DMS 273 (cell line): ENCODE results near the gene PRDM4.
"Not testable (repeated sequence)": the region's sequence is repeated elsewhere in the genome, so short reads cannot be mapped to it uniquely, and the experiment has no call there.

Experiments used
- DNase-seq: peaks from one replicate; lab custom pipeline; 2025; ENCODE audit not compliant: unreplicated experiment; lab: John Stamatoyannopoulos, UW

Gene PRDM4

DNA sequence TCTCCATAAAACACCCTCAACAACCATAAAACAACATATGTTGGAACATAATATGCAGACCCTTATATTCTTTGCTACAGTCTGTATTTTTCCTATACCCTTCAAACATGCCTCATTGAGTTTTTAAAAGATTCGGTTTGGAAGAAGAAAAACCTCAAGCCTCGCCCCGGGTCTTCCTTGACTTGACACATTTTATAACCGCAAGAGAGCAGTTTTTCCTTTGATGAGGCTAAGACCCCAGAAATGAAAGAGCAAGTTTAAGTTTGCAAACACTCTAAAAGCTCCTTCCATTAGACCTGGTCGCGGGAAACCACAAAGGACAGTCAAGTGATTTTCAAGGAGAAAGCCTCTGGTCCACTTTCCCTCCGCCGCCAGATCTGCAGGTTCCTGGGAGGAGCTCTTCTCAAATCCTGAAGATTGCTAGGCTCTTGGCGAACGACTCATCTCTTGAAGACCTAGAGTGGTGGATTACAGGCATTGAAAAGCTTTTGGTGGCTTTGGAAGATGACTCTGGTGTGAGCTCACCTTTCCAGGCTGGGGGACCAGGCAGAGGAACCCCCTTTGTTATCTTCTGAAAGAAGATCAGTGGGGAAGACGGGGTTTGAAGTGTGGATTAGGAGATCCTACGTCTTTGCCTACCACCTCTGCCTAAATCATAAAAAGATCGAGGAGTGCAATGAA lies 13.6 kb upstream of the PRDM4 start, which contains the start of gene ASCL4:
Gene ASCL4, plus strand, starts transcription at position 356 of the 681 bp plus-strand sequence. CDS start 515 bp downstream, outside the sequence.
- DNase-seq = peak; percentile 7

DNA sequence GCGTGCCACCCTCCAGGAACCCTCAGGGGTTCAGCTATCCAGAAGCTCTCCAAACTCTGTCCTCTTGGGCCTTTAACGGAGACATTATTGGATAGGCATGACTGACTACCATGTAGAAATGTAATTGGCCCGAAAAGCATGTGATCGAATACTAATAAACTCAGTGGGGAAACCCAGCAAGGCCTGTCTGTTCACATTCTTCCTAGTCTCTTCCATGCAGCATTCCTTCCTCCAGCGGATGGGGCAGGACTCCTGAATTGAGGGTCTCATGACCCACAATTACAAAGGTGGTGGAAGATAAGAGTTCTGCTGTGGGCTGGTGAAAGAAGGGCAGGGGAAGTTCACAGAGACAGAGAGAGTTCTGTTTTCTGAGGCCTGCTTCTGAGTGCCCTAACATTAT lies 6.5 kb upstream of the PRDM4 start:
- no peak for DNase-seq

DNA sequence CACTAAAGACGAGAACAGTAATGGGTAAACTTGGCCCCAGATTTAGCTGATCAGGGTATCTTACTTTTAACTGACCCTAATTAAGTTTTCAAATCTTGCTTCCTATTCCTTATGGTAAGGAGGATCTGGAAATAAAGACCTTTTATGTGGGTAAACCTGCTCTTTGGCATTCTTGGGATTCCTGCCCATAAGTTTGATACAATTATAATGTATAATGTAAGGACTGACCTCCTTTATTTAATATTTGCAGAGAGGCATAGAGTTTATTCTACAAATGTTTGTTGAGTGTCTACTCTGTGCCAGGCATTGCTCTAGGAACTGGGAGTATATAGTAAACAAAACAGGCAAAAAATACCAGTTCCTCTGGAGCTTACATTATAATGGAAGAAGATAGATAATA lies 4.4 kb upstream of the PRDM4 start:
- DNase-seq = no peak

DNA sequence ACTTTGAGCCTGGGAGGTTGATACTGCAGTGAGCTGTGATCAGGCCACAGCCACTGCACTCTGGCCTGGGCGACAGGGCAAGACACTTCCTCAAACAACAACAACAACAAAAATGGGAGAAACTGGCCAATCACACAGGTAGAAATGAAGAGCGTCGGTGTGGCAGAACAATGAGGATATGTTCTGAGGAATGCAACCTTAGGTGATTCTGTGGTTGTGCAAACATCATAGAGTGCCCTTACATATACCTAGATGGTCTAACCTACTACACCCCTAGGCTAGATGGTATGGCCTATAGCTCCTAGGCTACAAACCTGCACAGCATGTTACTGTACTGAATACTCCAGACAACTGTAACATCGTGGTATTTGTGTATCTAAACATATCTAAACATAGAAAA lies 3.7 kb upstream of the PRDM4 start:
- DNase-seq = no peak

DNA sequence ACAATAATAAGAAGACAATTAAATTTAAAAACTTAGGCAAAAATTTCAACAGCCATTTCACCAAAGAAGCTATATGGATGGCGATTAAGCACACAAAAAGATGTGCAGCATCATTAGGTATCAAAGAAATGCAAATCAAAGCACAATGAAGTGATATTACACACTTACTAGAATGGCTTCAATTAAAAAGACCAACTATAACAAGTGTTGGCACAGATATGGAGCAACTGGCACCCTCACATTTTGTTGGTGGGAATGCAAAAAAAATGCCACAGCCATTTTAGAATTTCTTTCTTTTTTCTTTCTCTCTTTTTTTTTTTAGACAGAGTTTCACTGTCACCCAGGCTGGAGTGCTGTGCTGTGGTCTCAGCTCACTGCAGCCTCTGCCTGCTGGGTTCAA lies 1.9 kb upstream of the PRDM4 start:
- no peak for DNase-seq

DNA sequence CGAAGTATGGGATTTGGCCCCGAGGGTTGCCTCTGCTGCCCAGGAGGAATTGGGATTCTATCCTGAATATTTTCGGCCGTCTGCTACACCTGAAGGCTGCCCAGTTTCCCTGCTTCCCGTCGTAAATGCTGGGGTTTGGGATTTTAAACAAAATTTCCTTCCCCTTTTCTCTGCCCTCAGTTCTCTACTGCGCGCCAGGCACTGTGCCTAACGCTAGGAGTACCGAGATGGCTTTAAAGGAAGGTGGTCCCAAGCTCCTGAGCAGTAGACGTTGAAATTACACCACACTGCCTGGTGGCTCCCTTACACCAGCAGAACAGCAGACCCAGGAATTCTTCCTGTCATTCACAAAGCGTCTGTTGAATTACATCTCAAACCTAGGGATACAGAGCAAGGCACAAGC lies 566 bp upstream of the PRDM4 start:
- peak; percentile 40 for DNase-seq

DNA sequence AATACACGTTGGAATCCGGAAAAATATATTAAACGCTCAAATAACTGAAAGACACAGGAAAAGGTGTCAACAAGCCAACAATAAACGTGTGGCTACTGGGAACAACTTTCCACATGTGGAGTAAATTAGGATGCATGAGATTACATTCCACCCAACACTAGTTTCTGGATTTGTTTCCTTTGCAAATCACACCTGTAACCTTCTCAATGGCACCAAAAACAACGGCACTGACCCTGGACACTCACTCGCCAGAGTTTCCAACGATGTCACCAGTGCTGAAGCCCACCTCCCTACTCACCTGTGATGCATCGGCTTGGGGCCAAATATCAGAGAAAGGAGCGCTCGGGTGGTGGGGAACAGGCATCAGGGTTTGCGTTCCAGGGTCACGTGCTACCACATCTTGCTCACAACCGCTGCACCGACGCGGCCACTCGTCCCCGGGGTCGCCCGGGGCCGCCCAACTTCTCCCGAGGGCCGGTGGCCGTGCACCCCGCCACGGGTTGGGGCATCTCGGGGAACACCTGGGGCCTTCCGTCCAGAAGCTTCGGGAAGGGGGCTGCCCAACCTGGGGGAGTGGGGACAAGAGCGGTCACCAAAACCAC lies 629 bp downstream of the PRDM4 start:
- DNase-seq = peak; percentile 35

DNA sequence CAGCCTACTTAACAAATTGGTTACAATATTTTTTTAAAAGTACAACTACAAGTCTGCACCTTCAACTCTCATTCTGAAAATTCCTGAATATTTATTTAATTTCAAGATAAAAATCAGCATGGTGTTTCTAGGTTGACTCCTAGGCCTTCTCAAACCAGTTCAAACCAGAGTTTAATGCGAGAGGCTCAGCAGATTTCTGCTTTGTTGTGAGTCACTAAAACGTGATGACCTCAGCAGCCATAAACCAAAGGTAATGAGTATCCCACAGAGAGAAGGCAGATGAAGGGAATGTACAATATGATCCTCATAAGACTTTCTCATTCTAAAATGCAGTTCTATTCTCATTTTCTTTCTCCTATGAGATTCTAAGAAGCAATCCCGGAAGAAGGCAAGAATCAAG lies 1.5 kb downstream of the PRDM4 start:
- peak; percentile 60 for DNase-seq

DNA sequence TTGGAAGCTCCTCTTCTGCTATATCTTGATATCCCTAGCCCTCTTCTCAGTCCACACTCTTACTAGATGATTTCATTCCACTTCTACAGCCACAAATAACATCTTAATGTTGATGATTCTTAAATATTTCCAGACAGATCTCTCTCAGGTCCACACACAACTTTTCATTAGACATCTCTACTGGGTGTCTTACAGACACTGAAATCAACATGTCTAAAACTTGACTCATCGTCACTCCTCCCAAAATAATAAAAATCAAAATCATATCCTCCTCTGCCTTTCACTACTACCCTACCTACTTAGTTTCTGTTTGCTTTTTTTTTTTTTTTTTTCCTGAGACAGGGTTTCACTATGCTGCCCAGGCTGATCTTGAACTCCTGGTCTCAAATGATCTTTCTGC lies 11.9 kb downstream of the PRDM4 start:
- no peak for DNase-seq

DNA sequence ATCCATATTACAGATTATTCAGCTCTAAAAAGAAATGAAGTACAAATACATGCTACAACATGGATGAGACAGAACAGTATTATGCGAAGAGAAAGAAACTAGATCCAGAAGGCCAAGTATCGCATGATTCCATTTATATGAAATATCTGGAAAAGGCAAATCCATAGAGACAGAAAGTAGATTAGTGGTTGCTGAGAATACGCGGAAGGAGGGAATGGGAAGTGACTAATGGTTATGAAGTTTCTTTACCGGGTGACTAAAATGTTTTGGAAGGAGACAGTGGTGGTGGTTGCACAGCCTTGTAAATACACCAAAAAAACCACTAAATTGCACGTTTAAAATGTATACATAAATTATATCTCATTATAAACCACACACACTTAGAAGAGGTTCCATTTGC lies 12.5 kb downstream of the PRDM4 start:
- no peak for DNase-seq

DNA sequence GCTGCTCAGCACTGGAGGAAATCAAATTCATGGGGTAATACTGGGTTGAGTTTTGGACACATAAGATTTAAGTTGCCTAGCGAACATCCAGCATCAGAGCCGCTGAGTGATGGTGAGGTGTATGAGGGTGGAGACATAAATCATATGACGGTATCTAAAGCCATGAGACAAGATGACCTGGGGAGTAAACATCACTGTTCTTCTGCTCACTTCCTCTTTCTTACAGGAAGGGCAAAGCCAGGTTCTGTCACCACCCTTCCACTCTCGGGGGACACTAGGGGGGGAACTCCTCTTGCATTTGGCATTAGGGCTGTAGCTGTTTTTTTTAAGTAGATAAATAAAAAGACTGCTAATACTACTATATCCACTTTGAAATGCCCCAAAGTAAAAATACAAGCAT lies 24.0 kb downstream of the PRDM4 start:
- no peak for DNase-seq

DNA sequence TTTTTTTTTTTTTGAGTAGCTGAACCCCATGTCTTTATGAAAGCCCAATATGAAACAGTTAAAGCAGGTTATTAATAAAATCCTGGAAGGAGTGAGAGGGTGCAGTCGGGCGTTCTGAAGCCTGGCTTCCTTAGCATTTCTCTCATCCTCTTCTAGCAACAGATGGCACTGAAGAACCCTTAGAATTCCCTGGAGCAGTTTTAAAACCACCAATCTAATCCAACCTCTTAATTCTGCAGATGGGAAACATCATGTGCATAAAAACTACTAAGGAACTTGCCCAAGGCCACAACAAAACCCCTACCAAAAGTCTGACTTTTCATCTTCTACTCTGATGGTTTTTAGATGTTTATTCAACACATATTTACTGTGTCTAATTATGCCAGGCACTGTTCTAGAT lies 25.2 kb downstream of the PRDM4 start:
- no peak for DNase-seq

DNA sequence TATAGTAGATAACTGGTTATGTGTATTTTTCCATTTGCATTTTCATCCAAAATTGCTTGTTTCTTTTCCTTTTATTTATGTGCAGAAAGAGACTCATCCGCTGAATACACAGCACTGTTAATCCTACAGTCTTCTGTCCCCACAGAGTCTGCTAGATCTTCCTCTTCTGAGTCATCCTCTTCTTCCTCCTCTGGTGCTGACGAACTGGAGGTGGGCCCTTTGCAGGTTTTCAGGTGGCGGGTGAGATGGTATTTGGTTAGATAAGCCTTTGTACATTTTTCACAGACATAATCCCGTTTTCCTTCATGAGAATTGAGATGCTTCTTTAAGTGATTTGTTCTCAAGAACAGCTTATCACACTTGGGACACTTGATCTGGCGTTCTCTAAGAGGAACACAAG lies 26.8 kb downstream of the PRDM4 start:
- DNase-seq = no peak

DNA sequence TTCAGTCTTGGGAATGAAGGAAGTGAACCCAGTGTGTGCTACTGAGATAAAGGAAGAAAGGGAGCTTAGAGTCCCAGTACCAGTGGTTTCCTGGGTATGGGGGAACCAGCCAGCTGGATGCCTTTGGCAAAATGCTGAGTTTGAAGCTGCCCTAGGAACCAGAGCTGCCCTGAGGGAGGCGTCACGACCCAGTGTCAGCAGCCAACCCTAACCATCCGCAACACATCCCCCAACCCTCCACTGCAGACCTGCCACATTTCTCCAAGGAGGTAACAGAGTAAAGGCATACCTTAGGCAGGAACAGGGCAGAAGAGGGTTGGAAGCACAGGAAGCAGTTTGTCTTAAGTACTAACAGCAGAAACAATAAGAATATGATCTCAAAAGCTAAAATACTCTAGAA lies 28.6 kb downstream of the PRDM4 start:
- no peak for DNase-seq

DNA sequence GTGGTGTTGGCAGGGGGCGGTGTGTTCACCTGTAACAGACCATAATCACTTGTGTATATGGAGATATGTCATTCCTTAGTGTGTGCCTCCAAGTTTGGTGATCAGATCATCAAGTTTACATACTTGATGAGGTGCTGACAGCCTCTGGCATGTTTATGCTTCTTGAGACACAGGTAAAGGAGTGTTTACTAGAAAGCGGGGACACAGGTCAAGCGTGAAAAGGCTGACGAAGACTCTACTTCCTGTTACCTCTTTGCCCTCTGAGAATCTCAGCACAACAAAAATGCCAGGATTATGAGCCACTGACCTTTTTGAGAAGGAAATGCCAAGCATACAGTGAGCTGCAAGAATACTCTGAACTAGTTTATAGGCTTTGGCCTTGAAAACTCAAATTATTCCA lies 29.6 kb downstream of the PRDM4 start:
- DNase-seq = no peak

DNA sequence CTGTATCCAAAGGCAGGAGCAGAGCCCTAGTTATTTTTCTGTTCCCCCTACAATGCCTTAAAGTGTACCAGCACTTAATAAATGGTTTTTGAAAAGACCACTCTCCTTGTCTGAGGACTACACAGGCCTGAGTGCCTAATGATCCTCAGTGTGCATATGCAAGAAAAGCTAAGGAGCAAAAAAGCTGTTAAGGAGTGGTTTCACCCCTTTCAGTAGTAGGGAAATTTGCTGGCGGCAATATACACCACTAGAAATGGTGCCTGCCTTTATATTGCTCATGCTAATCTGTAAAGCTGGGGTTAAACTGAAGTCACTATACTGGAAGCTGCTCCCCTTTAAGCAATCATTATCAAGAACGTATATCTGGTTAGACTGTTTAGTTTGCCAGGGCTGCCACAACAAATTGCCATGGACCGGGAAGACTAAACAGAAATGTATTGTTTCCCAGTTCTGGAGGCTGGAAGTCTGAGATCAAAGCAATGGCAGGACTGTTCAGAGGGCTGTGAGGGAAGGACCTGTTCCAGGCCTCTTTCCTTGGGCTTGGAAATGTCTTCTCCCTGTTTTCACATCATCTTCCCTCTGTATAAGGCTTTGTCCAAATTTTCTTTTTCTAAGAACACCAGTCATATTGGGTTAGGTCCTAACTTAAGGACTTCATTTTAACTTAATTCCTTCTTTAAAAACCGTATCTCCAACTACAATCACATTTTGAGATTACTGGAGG lies 30.2 kb downstream of the PRDM4 start:
- no peak for DNase-seq

DNA sequence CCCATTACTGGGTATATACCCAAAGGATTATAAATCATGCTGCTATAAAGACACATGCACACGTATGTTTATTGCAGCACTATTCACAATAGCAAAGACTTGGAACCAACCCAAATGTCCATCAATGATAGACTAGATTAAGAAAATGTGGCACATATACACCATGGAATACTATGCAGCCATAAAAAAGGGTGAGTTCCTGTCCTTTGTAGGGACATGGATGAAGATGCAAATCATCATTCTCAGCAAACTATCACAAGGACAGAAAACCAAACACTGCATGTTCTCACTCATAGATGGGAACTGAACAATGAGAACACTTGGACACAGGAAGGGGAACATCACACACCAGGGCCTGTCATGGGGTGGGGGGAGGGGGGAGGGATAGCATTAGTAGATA lies 33.2 kb downstream of the PRDM4 start:
- DNase-seq = not testable (repeated sequence)

DNA sequence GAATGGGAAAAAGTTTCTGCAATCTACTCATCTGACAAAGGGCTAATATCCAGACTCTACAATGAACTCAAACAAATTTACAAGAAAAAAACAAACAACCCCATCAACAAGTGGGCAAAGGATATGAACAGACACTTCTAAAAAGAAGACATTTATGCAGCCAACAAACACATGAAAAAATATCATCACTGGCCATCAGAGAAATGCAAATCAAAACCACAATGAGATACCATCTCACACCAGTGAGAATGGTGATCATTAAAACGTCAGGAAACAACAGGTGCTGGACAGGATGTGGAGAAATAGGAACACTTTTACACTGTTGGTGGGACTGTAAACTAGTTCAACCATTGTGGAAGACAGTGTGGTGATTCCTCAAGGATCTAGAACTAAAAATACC lies 33.6 kb downstream of the PRDM4 start:
- DNase-seq = not testable (repeated sequence)

DNA sequence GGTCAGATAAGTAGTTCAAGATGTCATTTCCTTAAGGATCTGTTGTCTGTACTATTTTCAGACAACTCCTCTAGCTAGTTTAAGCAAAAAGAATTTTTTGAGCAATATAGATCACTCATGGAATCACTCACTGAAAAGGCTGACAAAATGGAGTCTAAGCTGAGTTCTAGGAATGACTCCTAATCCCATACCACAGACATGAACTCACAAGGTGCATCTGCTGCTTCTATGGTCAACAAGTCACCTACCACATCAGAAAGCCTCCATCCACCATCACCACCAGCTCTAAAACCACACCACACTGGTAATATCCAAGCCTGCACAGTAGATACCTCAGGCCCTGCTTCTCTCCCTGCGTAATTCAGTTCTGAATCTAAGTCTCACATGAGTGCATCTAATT lies 42.3 kb downstream of the PRDM4 start:
- DNase-seq = no peak

DNA sequence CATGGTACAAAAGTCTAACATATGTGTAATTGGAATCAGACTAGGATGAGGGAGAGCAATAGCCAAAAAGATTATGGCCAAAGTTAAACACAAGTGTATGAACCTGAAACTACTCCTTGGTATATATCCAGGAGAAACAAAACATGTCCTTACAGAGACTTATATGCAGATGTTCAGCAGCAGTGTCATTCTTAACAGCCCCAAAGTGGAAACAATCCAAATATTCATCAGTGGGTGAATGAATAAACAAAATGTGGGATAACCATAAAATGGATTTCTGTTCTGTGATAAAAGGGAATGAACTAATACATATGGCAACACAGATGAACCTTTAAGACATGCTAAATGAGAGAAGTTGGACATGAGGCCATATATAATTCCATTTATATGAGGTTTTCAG lies 45.2 kb downstream of the PRDM4 start:
- DNase-seq = no peak

DNA sequence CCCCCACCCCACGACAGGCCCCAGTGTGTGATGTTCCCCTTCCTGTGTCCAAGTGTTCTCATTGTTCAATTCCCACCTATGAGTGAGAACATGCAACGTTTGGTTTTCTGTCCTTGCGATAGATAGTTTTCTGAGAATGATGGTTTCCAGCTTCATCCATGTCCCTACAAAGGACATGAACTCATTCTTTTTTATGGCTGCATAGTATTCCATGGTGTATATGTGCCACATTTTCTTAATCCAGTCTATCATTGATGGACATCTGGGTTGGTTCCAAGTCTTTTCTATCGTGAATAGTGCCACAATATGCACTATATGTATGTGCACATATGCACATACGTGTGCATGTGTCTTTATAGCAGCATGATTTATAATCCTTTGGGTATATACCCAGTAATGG lies 55.4 kb downstream of the PRDM4 start:
- DNase-seq = not testable (repeated sequence)

DNA sequence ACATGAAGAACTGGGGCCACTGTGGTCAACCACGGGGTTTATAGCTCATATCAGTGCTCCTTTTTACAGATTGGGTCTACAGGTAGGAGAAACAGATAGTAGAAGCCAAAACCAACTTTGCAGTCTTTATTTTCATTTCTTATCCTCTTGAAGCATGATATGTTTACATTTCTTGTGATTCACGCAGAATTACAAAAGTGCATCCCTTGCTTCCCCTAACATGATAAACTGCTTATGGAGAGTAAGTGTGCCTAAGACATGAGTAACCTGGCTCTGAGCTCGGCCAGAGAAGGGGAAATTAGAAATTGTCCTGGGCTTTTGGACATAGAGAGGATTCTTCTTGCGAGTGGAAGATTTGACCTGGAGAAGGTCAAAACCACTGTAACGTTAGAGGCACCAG lies 56.9 kb downstream of the PRDM4 start:
- DNase-seq = no peak
